Thymus (tissue), 11 donors: ENCODE measurements around the gene STOML3. TPM values are rescaled to one million over a fixed set of nuclear protein-coding genes. Genes with fewer than 3 reads are reported as not detected.
"Not testable (repeated sequence)": the region's sequence is repeated elsewhere in the genome, so short reads cannot be mapped to it uniquely, and the experiment has no call there.

Experiments
- DNase-seq, 9 donors: peaks; one replicate each; pipeline ENCODE4 v3.0.0-alpha.2; 2013; ENCODE audit warnings: low spot score in 9 of 9, low read depth in 6 of 9, missing footprints in 1 of 9
- H3K27ac ChIP-seq, 2 donors: one replicate each; pipeline ENCODE4 v1.5.1; 2013; ENCODE audit warnings: control low read depth in 1 of 2, low read depth in 1 of 2, low read length in 1 of 2, mild to moderate bottlenecking in 1 of 2, moderate library complexity in 1 of 2
- H3K27me3 ChIP-seq, 2 donors: one replicate each; pipeline ENCODE4 v1.5.1; 2013; ENCODE audit warnings: low read length in 1 of 2; ENCODE audit not compliant: control insufficient read depth in 2 of 2, insufficient read depth in 1 of 2
- H3K36me3 ChIP-seq, 2 donors: one replicate each; pipeline ENCODE4 v1.5.1; 2013; ENCODE audit warnings: low read length in 1 of 2, mild to moderate bottlenecking in 1 of 2, moderate library complexity in 1 of 2; ENCODE audit not compliant: control insufficient read depth in 2 of 2, insufficient read depth in 2 of 2
- H3K4me1 ChIP-seq, 2 donors: one replicate each; pipeline ENCODE4 v1.5.1; 2013; ENCODE audit warnings: low read length in 2 of 2; ENCODE audit not compliant: control insufficient read depth in 2 of 2, insufficient read depth in 2 of 2
- H3K4me3 ChIP-seq, 2 donors: one replicate each; pipeline ENCODE4 v1.5.1; 2013; ENCODE audit warnings: low read length in 2 of 2, control low read depth in 1 of 2, mild to moderate bottlenecking in 1 of 2
- H3K9me3 ChIP-seq, 2 donors: one replicate each; pipeline ENCODE4 v1.5.1; 2013; ENCODE audit warnings: low read length in 1 of 2, mild to moderate bottlenecking in 1 of 2; ENCODE audit not compliant: control insufficient read depth in 2 of 2, insufficient read depth in 1 of 2
- WGBS: extraction: QIAGEN DNeasy Blood & Tissue Kit; methylation state at CpG from one replicate; pipeline ENCODE4 v1.1.7; 2013; 5-methylcytosine and 5-hydroxymethylcytosine counted together
- polyA plus RNA-seq: library from polyadenylated mRNA; stranded (reverse); fragments of 200-250 nt; gene quantifications from one replicate; pipeline ENCODE4 v1.2.3, GENCODE V29; 2013
- total RNA-seq: library from RNA; stranded (reverse); fragments of 120-200 nt; gene quantifications from one replicate; pipeline ENCODE4 v1.2.4, GENCODE V29; 2013
- donor health status: healthy.

The STOML3 gene
- total and polyA plus RNA-seq, 2 donors, result 0.05 to 0.23 TPM

DNA sequence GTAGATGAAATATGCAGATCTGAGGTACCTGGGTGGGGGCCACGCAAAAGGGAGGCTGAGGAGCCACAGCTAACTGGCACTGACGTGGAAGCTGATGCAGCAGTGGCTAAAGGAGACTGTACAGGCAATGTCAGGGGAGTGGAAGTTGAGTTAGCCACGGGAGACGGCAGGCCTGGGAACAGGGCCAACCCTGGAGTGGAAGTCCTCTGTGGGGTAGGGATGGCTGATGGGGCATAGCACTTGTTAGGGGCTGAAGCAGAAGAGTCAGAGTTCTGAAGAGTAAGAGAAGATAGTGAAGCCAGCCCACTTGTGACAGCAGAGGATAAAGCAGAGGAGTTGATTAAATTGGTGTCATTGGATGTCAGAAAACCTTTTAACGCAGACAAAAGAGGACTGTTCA is 22.8 kb upstream of the STOML3 start:
- Histone ChIP-seq H3K27ac (no peak overlapping the region), H3K36me3 (peaks cover 41 to 60% of the 10 kb centered on the region in 2 donors), H3K4me1 (no peaks in the 10 kb centered on the region), H3K9me3 (no peaks in the 10 kb centered on the region), H3K27me3 (no peaks in the 10 kb centered on the region), H3K4me3 (no peak overlapping the region)
- 96% methylated on average over 5 of the region's 5 CpGs for WGBS
- DNase-seq, result no peak

DNA sequence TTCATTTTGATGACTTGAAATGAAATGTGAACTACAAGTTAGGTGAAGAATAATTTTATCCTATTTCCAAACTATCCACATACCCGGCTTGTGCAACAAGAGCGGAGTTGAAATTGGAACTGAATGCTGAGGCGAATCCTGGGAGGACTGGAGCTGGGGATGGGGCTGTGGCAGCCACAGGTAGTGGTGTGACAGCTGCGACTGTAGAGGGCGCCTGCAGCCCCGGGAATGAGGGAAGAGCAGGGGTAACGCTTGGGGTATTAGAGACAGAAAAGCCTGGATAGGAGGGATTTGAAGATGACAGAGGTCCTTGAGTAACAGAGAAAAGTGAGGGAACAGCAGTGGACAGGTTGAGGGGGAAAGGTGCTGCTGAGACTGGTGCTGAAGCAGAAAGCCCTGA is 22.0 kb upstream of the STOML3 start:
- Histone ChIP-seq H3K36me3 (peaks cover 38 to 54% of the 10 kb centered on the region in 2 donors), H3K27ac (no peak overlapping the region), H3K27me3 (no peaks in the 10 kb centered on the region), H3K4me3 (no peak overlapping the region), H3K4me1 (no peaks in the 10 kb centered on the region), H3K9me3 (no peaks in the 10 kb centered on the region)
- no peak for DNase-seq
- WGBS, result 98% methylated on average over 7 of the region's 7 CpGs

DNA sequence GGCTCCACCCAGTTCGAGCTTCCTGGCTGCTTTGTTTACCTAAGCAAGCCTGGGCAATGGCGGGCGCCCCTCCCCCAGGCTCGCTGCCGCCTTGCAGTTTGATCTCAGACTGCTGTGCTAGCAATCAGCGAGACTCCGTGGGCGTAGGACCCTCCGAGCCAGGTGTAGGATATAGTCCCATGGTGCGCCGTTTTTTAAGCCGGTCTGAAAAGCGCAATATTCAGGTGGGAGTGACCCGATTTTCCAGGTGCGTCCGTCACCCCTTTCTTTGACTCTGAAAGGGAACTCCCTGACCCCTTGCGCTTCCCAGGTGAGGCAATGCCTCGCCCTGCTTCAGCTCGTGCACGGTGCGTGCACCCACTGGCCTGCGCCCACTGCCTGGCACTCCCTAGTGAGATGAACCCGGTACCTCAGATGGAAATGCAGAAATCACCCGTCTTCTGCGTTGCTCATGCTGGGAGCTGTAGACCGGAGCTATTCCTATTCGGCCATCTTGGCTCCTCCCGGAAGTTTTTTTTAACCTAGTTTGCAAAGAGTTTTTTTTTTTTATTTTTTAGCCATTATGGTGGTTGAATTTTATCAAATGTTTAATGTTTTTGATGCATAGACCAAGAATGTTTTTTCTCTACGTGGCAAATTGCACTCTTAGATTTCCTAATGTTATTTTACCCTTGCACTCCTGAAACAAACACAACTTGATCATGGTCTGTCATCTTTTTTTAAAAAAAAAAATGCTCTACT is 15.9 kb upstream of the STOML3 start:
- not testable (repeated sequence) for H3K27me3 ChIP-seq, DNase-seq, H3K27ac ChIP-seq, H3K4me3 ChIP-seq, H3K9me3 ChIP-seq, H3K4me1 ChIP-seq
- H3K36me3 ChIP-seq, result peaks cover 3 to 13% of the 10 kb centered on the region in 2 donors
- WGBS, result 87% methylated on average over 29 of the region's 29 CpGs

DNA sequence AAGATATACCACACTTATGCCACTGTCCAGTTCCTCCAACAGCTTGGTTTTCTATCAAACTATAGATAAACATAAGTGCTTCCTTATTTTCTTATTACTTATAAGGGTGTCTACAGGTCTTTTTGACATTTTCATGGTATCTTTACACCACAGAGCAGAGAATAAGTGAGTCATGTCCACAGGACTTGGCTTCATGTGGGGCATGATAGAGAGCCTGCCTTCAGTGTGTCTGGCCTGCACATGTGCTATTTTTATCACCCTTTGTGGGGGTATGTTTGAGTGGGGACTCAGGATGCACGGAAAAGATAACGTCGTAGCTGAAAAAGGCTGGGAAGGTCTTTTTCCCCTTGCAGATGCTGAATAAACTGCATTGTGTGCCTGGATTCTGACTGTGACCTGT is 8.1 kb upstream of the STOML3 start:
- Histone ChIP-seq H3K36me3 (no peaks in the 10 kb centered on the region), H3K27me3 (no peaks in the 10 kb centered on the region), H3K9me3 (no peaks in the 10 kb centered on the region), H3K4me1 (no peaks in the 10 kb centered on the region), H3K4me3 (no peak overlapping the region), H3K27ac (no peak overlapping the region)
- no peak for DNase-seq
- 93% methylated on average over 3 of the region's 3 CpGs for WGBS

DNA sequence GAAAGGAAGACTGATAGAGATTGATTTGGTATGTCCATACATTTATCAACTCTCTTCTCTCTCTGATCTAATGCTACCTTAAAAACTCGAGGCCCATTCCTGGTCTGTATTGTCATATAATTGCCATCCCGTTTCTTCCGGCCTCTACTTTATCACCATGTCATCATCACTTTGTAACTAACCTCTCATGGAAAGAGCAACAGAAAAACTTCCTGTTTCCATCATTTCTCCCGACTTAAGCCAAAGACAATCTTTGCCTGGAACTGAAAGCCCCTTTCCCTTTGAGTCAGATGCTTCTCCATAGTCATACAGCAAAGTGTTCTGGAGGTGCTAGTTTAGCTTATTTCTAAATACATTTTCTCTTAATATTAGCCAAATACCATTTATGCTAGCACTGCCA is 2.8 kb upstream of the STOML3 start:
- no peak overlapping the region for H3K4me3 ChIP-seq
- 84% methylated on average over 4 of the region's 4 CpGs for WGBS
- DNase-seq, result no peak
- H3K9me3 ChIP-seq, result no peaks in the 10 kb centered on the region
- no peaks in the 10 kb centered on the region for H3K4me1 ChIP-seq
- H3K27ac ChIP-seq, result no peak overlapping the region
- H3K36me3 ChIP-seq, result no peaks in the 10 kb centered on the region
- H3K27me3 ChIP-seq, result no peaks in the 10 kb centered on the region

DNA sequence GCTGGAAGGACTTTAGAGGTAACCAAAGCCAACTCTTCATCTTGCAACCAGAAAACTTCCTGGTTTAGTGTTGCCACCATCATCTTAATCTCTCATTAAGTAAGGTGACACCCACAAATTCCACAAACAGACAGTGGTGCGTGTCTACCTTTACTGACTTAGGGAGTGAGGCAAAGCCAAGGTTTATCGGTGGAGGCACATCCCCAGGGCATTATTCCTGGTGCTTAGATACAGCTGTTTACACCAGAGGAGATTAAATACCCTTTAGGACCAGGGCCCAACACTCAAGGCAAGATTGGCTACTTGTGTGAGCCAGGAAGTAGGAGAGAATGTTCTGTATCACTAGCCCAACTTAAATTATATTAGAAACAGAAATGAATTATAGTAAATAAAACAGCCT is 9.5 kb downstream of the STOML3 start:
- Histone ChIP-seq H3K4me3 (no peak overlapping the region), H3K27ac (no peak overlapping the region), H3K9me3 (no peaks in the 10 kb centered on the region), H3K27me3 (no peaks in the 10 kb centered on the region), H3K4me1 (no peaks in the 10 kb centered on the region), H3K36me3 (no peaks in the 10 kb centered on the region)
- no peak for DNase-seq
- whole genome bisulfite sequencing, result 86% methylated on average over 2 of the region's 2 CpGs

DNA sequence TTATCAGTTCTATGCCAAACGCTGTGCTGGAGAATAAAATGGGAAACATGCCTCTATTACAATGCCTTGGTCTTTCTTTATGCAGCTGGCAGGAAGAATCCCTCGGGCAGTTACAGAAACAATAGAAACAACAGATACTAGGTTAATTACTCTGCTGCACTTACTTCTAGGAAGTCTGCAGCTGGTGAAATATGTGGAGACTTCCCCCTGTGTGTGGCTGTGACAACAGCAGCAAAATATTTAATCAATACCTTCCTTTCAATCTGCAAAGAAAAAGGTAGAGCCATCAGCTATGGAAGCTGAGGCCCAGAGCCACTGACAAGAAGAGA is 9.9 kb downstream of the STOML3 start:
- Histone ChIP-seq H3K4me1 (no peaks in the 10 kb centered on the region), H3K27me3 (no peaks in the 10 kb centered on the region), H3K4me3 (no peak overlapping the region), H3K9me3 (no peaks in the 10 kb centered on the region), H3K27ac (no peak overlapping the region), H3K36me3 (no peaks in the 10 kb centered on the region)
- no peak for DNase-seq
- WGBS, result 35% methylated on average over 2 of the region's 2 CpGs

DNA sequence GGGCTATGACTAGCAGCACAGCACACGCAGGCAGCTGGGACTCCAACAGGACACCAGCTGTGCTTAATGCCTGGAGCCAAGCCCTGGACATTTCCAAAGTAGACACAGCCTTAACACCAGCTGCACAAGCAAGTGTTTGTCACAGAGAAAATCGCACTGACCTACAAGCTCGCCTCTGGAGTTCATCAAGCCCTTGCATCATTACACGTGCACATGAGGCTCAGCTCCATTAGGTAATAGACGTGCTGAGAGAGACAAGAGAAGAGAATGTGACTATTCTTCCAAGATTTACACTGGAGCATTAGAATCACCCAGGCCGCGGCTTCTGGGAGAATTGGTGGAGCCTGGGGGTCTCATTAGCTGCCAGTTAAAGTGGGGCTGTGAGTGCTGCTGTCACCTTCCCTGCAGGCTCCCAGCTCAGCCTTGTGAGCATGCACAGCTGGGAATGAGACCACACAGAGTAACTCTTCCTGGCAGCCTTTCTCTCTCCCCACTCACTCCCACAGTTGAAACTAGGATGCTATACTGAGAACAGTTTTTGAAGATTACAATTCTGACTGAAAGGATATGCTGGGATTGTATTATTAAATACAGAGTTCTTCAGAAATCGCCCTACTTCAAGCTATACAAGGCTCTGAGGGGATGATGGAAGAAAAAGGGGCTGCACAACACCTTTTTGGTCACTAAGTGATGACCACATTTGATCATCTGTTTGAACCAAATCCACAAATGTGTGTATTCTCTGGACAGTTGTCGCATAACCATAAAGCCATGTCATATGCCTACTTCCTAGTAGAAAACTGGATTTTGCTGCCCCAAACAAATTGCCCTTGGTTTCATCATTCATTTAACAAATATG is 10.5 kb downstream of the STOML3 start:
- H3K27ac ChIP-seq, result no peak overlapping the region
- no peak for DNase-seq
- WGBS, result 79% methylated on average over 9 of the region's 9 CpGs

DNA sequence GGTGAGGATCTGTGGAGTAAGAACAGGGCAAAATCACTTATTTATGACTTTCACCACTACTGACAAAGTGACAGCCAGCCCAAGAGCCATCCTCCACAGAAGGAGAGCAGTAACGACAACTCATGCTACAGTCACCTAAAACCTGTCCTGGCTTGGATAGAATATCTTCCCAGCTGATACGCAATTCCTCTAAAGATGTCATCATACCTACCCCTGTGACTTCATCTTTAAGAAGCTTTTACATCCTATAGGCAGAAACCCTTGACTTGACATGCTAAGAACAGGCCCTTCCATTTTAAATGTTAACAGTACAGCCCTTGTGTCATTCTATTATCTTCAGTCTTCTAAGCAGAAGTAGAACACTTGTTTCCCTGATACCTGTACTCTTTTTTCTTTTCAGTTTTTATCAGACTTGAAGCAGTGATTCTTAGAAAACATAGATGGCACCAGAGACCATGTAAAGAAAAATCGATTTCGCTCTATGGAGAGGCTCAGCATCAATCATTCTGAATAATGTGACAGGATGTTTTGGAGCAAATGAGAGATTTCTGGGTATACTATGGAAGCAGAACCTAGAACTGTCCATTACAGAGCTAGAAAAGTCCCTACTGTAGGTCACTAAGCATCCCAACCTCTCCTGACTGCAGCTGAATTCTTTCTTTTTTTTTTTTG is 20.1 kb downstream of the STOML3 start:
- Histone ChIP-seq H3K4me3 (no peak overlapping the region), H3K27me3 (no peaks in the 10 kb centered on the region), H3K36me3 (no peaks in the 10 kb centered on the region), H3K27ac (no peak overlapping the region), H3K9me3 (no peaks in the 10 kb centered on the region), H3K4me1 (no peaks in the 10 kb centered on the region)
- WGBS, result 84% methylated on average over 4 of the region's 4 CpGs
- DNase-seq, result no peak

More for the DNA sequence above, 10.5 kb downstream of the STOML3 start:
- Histone ChIP-seq H3K36me3 (no peaks in the 10 kb centered on the region), H3K4me3 (no peak overlapping the region), H3K27me3 (no peaks in the 10 kb centered on the region), H3K9me3 (no peaks in the 10 kb centered on the region), H3K4me1 (no peaks in the 10 kb centered on the region)
